ENCODE measurements around the gene XPR1. TPM values are rescaled to one million over a fixed set of nuclear protein-coding genes. Genes with fewer than 3 reads are reported as not detected.

The XPR1 gene
- 12.8 and 15.4 TPM in 2 replicates for total RNA-seq (2014; rRNA removed; shearing (Covaris generic); ENCODE audit: low replicate concordance)

GRCh38 chr1:180631766-180632325, at the start of gene XPR1:
XPR1 (plus strand) TSS chr1:180632022; CDS start chr1:180632202, 180 bp downstream.
- peak within 1 kb of the TSS; percentile 86 for H3K4me3 ChIP-seq
- H3K27me3 ChIP-seq, result no peaks in the 10 kb centered on the region
- H3K9me3 ChIP-seq, result no peaks in the 10 kb centered on the region
- no peaks in the 10 kb centered on the region for H3K36me3 ChIP-seq
- peak; percentile 98 for DNase-seq

- no peak for DNase-seq
- Histone ChIP-seq H3K9me3 (peaks cover 4% of the 10 kb centered on the region; the same call in 1 of the 2 replicates), H3K36me3 (no peaks in the 10 kb centered on the region), H3K4me3 (no peak overlapping the region), H3K27me3 (no peaks in the 10 kb centered on the region)
Observed at GRCh38 chr1:180584869-180585268, 47.0 kb upstream of the XPR1 start.

GRCh38 chr1:180585994-180586359, 45.8 kb upstream of the XPR1 start:
- Histone ChIP-seq H3K4me3 (no peak overlapping the region), H3K27me3 (no peaks in the 10 kb centered on the region), H3K36me3 (no peaks in the 10 kb centered on the region), H3K9me3 (peaks cover 4% of the 10 kb centered on the region; the same call in 1 of the 2 replicates)
- DNase-seq, result no peak

- Histone ChIP-seq H3K27me3 (no peaks in the 10 kb centered on the region), H3K9me3 (peaks cover 4% of the 10 kb centered on the region; the same call in 1 of the 2 replicates), H3K36me3 (no peaks in the 10 kb centered on the region), H3K4me3 (no peak overlapping the region)
- DNase-seq, result peak; percentile 67
Observed at GRCh38 chr1:180586671-180587155, 45.1 kb upstream of the XPR1 start.

GRCh38 chr1:180588121-180588520, 43.7 kb upstream of the XPR1 start:
- Histone ChIP-seq H3K9me3 (peaks cover 4% of the 10 kb centered on the region; the same call in 1 of the 2 replicates), H3K4me3 (no peak overlapping the region), H3K36me3 (no peaks in the 10 kb centered on the region), H3K27me3 (no peaks in the 10 kb centered on the region)
- DNase-seq, result no peak

- H3K36me3 ChIP-seq, result no peaks in the 10 kb centered on the region
- H3K9me3 ChIP-seq, result peaks cover 4% of the 10 kb centered on the region; the same call in 1 of the 2 replicates
- no peaks in the 10 kb centered on the region for H3K27me3 ChIP-seq
- DNase-seq, result no peak
- H3K4me3 ChIP-seq, result no peak overlapping the region
Observed at GRCh38 chr1:180590889-180591288, 40.9 kb upstream of the XPR1 start.

GRCh38 chr1:180593382-180593781, 38.4 kb upstream of the XPR1 start:
- Histone ChIP-seq H3K4me3 (no peak overlapping the region), H3K27me3 (peaks cover 2% of the 10 kb centered on the region; the same call in 1 of the 2 replicates), H3K9me3 (peaks cover under 1% of the 10 kb centered on the region; the same call in 1 of the 2 replicates), H3K36me3 (no peaks in the 10 kb centered on the region)
- DNase-seq, result no peak

GRCh38 chr1:180594723-180595122, 37.1 kb upstream of the XPR1 start:
- H3K9me3 ChIP-seq, result no peaks in the 10 kb centered on the region
- H3K36me3 ChIP-seq, result no peaks in the 10 kb centered on the region
- no peak for DNase-seq
- H3K4me3 ChIP-seq, result no peak overlapping the region
- H3K27me3 ChIP-seq, result peaks cover 2% of the 10 kb centered on the region; the same call in 1 of the 2 replicates

- H3K27me3 ChIP-seq, result peaks cover 2% of the 10 kb centered on the region; the same call in 1 of the 2 replicates
- no peak overlapping the region for H3K4me3 ChIP-seq
- DNase-seq, result no peak
- no peaks in the 10 kb centered on the region for H3K36me3 ChIP-seq
- no peaks in the 10 kb centered on the region for H3K9me3 ChIP-seq
Observed at GRCh38 chr1:180595966-180596365, 35.9 kb upstream of the XPR1 start.

GRCh38 chr1:180597520-180597919, 34.3 kb upstream of the XPR1 start:
- Histone ChIP-seq H3K27me3 (peaks cover 2% of the 10 kb centered on the region; the same call in 1 of the 2 replicates), H3K9me3 (no peaks in the 10 kb centered on the region), H3K36me3 (no peaks in the 10 kb centered on the region), H3K4me3 (no peak overlapping the region)
- no peak for DNase-seq

- H3K27me3 ChIP-seq, result peaks cover 2% of the 10 kb centered on the region; the same call in 1 of the 2 replicates
- no peaks in the 10 kb centered on the region for H3K9me3 ChIP-seq
- no peak overlapping the region for H3K4me3 ChIP-seq
- H3K36me3 ChIP-seq, result no peaks in the 10 kb centered on the region
- no peak for DNase-seq
Observed at GRCh38 chr1:180598333-180598974, 33.4 kb upstream of the XPR1 start.

- DNase-seq, result no peak
- Histone ChIP-seq H3K36me3 (no peaks in the 10 kb centered on the region), H3K4me3 (no peak overlapping the region), H3K9me3 (no peaks in the 10 kb centered on the region), H3K27me3 (peaks cover 2% of the 10 kb centered on the region; the same call in 1 of the 2 replicates)
Observed at GRCh38 chr1:180600343-180600742, 31.5 kb upstream of the XPR1 start.

GRCh38 chr1:180601512-180601911, 30.3 kb upstream of the XPR1 start:
- Histone ChIP-seq H3K27me3 (peaks cover 2% of the 10 kb centered on the region; the same call in 1 of the 2 replicates), H3K36me3 (no peaks in the 10 kb centered on the region), H3K4me3 (no peak overlapping the region), H3K9me3 (no peaks in the 10 kb centered on the region)
- no peak for DNase-seq

GRCh38 chr1:180603223-180603849, 28.5 kb upstream of the XPR1 start:
- Histone ChIP-seq H3K36me3 (no peaks in the 10 kb centered on the region), H3K4me3 (no peak overlapping the region), H3K27me3 (no peaks in the 10 kb centered on the region), H3K9me3 (no peaks in the 10 kb centered on the region)
- no peak for DNase-seq

- no peak for DNase-seq
- Histone ChIP-seq H3K9me3 (no peaks in the 10 kb centered on the region), H3K4me3 (no peak overlapping the region), H3K27me3 (no peaks in the 10 kb centered on the region), H3K36me3 (no peaks in the 10 kb centered on the region)
Observed at GRCh38 chr1:180603850-180604226, 28.0 kb upstream of the XPR1 start.

- Histone ChIP-seq H3K27me3 (no peaks in the 10 kb centered on the region), H3K9me3 (no peaks in the 10 kb centered on the region), H3K4me3 (no peak overlapping the region), H3K36me3 (no peaks in the 10 kb centered on the region)
- no peak for DNase-seq
Observed at GRCh38 chr1:180606155-180606554, 25.7 kb upstream of the XPR1 start.

Measured in MG63 (cell line).